ENCODE results near the gene SSBP2.
"Not testable (repeated sequence)": the region's sequence is repeated elsewhere in the genome, so short reads cannot be mapped to it uniquely, and the experiment has no call there.

SSBP2 gene

GRCh38 chr5:81516091-81516490 lies 234.8 kb downstream of the SSBP2 start:
- DNase-seq = no peak

GRCh38 chr5:81513982-81514381 lies 236.9 kb downstream of the SSBP2 start:
- no peak for DNase-seq

- DNase-seq = no peak
These were observed 237.4 kb downstream of the SSBP2 start for GRCh38 chr5:81513473-81513872.

GRCh38 chr5:81506900-81507588 lies 243.9 kb downstream of the SSBP2 start:
- DNase-seq = peak; percentile 26

GRCh38 chr5:81506378-81506777 lies 244.5 kb downstream of the SSBP2 start:
- no peak for DNase-seq

- no peak for DNase-seq
These were observed 245.2 kb downstream of the SSBP2 start for GRCh38 chr5:81505672-81506071.

- not testable (repeated sequence) for DNase-seq
These were observed 247.3 kb downstream of the SSBP2 start for GRCh38 chr5:81503602-81504001.

GRCh38 chr5:81495286-81495685 lies 255.6 kb downstream of the SSBP2 start:
- no peak for DNase-seq

GRCh38 chr5:81488862-81489261 lies 262.0 kb downstream of the SSBP2 start:
- no peak for DNase-seq

- no peak for DNase-seq
These were observed 264.2 kb downstream of the SSBP2 start for GRCh38 chr5:81486711-81487110.

GRCh38 chr5:81482595-81482994 lies 268.3 kb downstream of the SSBP2 start:
- no peak for DNase-seq

- not testable (repeated sequence) for DNase-seq
These were observed 277.5 kb downstream of the SSBP2 start for GRCh38 chr5:81473395-81473794.

- no peak for DNase-seq
These were observed 281.2 kb downstream of the SSBP2 start for GRCh38 chr5:81469676-81470075.

GRCh38 chr5:81450940-81451339 lies 300.0 kb downstream of the SSBP2 start:
- DNase-seq = no peak

GRCh38 chr5:81435023-81435422 lies 315.9 kb downstream of the SSBP2 start:
- no peak for DNase-seq

- DNase-seq = no peak
These were observed 320.9 kb downstream of the SSBP2 start for GRCh38 chr5:81429985-81430384.

- no peak for DNase-seq
These were observed 321.5 kb downstream of the SSBP2 start for GRCh38 chr5:81429363-81429762.

GRCh38 chr5:81428861-81429260 lies 322.0 kb downstream of the SSBP2 start:
- no peak for DNase-seq

- no peak for DNase-seq
These were observed 322.5 kb downstream of the SSBP2 start for GRCh38 chr5:81428446-81428845.

GRCh38 chr5:81427566-81427965 lies 323.3 kb downstream of the SSBP2 start:
- no peak for DNase-seq

GRCh38 chr5:81426359-81427030 lies 324.4 kb downstream of the SSBP2 start:
- no peak for DNase-seq

GRCh38 chr5:81425569-81425968 lies 325.3 kb downstream of the SSBP2 start:
- DNase-seq = no peak

- DNase-seq = no peak
These were observed 326.2 kb downstream of the SSBP2 start for GRCh38 chr5:81424728-81425127.

GRCh38 chr5:81422671-81423070 lies 328.2 kb downstream of the SSBP2 start:
- DNase-seq = no peak

Measured in stimulated activated CD8-positive, alpha-beta memory T cell treated with anti-CD3 and anti-CD28 coated beads, Interleukin-4, amount 100 ng/mL, for 48 hours (primary cell).